T-helper 17 cell (primary cell): ENCODE results near the gene MLLT10. TPM values are rescaled to one million over a fixed set of nuclear protein-coding genes. Genes with fewer than 3 reads are reported as not detected.
"Not testable (repeated sequence)": the region's sequence is repeated elsewhere in the genome, so short reads cannot be mapped to it uniquely, and the experiment has no call there.

Experiments used
- ATAC-seq: fragments of 150-1000 bp; cut with Tn5 transposase; 2 replicates; pipeline ENCODE4 v1.10.0; 2021; ENCODE audit warnings: mild to moderate bottlenecking, moderate library complexity
- DNase-seq, 3 donors: peaks; one replicate each; pipeline versions ENCODE4 v3.0.0 to v3.0.0-alpha.2; 2020 to 2021
- H3K9me3 ChIP-seq: one replicate; pipeline ENCODE4 v1.7.0; 2013; ENCODE audit warnings: low read length, mild to moderate bottlenecking; ENCODE audit not compliant: control insufficient read depth, poor library complexity, severe bottlenecking
- H3K27ac Mint-ChIP-seq: one replicate; pipeline ENCODE4 v1.8.0; 2022; ENCODE audit warnings: mild to moderate bottlenecking, moderate library complexity, mixed read lengths
- H3K27me3 Mint-ChIP-seq: one replicate; pipeline ENCODE4 v1.8.0; 2022; ENCODE audit warnings: mixed read lengths
- H3K36me3 Mint-ChIP-seq: one replicate; pipeline ENCODE4 v1.8.0; 2022; ENCODE audit warnings: low read depth, mixed read lengths
- H3K4me1 Mint-ChIP-seq: one replicate; pipeline ENCODE4 v1.8.0; 2022; ENCODE audit warnings: mild to moderate bottlenecking, mixed read lengths
- H3K4me3 Mint-ChIP-seq: one replicate; pipeline ENCODE4 v1.8.0; 2022; ENCODE audit warnings: mild to moderate bottlenecking, moderate library complexity, mixed read lengths
- total RNA-seq, 4 donors: library from RNA in 2 of 4; stranded (reverse) in 2 of 4; gene quantifications; one replicate each; pipeline ENCODE4 v1.2.3 and lab custom pipeline; 2022 to 2026

Gene MLLT10
- total RNA-seq, 2 donors from 2014 or later = 68.6 to 72.0 TPM

- H3K9me3 ChIP-seq = no peaks in the 10 kb centered on the region
- DNase-seq = no peak
- no peak for ATAC-seq
- Mint-ChIP-seq H3K27ac (no peak overlapping the region), H3K36me3 (no peaks in the 10 kb centered on the region), H3K4me3 (no peak overlapping the region), H3K27me3 (no peaks in the 10 kb centered on the region), H3K4me1 (peaks cover 6% of the 10 kb centered on the region)
These were observed 83.2 kb downstream of the MLLT10 start for GRCh38 chr10:21617267-21617666.

- peaks cover 14% of the 10 kb centered on the region for H3K36me3 Mint-ChIP-seq
These were observed 89.3 kb downstream of the MLLT10 start for GRCh38 chr10:21623291-21623690.

GRCh38 chr10:21624421-21624820 lies 90.4 kb downstream of the MLLT10 start:
- Mint-ChIP-seq H3K36me3 (peaks cover 14% of the 10 kb centered on the region), H3K4me1 (peaks cover 23% of the 10 kb centered on the region), H3K27ac (peak overlapping the region; percentile 74)
- H3K27me3 Mint-ChIP-seq, H3K9me3 ChIP-seq, ATAC-seq, H3K4me3 Mint-ChIP-seq, DNase-seq: not testable (repeated sequence)

More at GRCh38 chr10:21623291-21623690, 89.3 kb downstream of the MLLT10 start:
- Mint-ChIP-seq H3K27me3 (no peaks in the 10 kb centered on the region), H3K4me3 (no peak overlapping the region), H3K27ac (peak overlapping the region; percentile 37), H3K4me1 (peaks cover 23% of the 10 kb centered on the region)
- H3K9me3 ChIP-seq = no peaks in the 10 kb centered on the region
- DNase-seq (no peak), ATAC-seq (no peak)

DNA sequence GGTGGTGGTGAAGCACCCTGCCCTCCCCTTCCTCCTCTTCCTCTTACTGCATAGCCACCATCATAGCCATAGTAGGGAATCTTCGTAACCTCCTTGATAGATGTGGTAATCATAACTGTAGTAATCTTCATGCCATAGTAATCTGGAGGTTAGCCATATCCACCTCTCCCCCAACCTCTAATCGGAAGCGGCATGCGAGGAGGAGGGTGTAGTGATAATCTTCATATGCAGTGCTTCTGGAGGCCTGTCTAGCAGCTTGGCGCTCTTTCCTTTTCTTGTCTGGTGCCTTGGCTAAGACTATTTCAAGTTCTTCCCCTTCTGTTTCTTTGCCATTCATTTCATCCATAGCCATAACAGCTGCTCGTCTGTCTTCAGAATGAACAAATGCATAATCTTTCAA lies 90.9 kb downstream of the MLLT10 start:
- peaks cover 24% of the 10 kb centered on the region for H3K4me1 Mint-ChIP-seq
- H3K27ac Mint-ChIP-seq = peak overlapping the region; percentile 74
- peaks cover 15% of the 10 kb centered on the region for H3K36me3 Mint-ChIP-seq
- ATAC-seq (no peak), DNase-seq (no peak)
- no peaks in the 10 kb centered on the region for H3K9me3 ChIP-seq
- H3K27me3 Mint-ChIP-seq = no peaks in the 10 kb centered on the region
- H3K4me3 Mint-ChIP-seq = no peak overlapping the region

DNA sequence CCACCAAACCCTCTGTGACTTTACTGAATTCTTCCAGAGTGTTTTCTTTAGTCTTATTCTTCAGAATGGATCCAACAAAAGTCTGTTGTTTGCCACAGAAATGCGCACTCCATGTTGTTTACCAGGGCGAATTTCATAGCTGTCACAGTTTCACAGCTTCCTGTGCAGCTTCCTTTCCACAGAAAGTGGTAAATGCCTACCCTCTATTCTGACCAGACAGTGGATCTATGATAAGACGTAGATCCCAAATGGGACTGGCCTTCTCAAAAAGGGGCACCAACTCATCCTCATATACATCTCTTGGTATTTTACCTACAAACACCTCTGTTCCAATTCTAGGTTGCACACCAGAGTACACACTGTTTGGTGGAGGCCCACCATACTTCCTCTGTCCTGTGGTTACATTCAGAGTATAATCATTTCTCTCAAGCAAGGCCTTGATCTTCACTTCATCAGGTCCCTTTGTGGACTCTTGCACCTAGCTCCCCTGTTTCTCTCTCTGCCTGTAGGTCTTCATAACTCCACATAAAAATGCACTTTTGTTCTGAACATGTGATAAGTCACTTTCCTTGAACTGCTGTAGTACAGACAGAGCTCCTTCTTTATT lies 91.7 kb downstream of the MLLT10 start:
- peak overlapping the region; percentile 74 for H3K27ac Mint-ChIP-seq
- peaks cover 18% of the 10 kb centered on the region for H3K36me3 Mint-ChIP-seq
- H3K4me1 Mint-ChIP-seq = peaks cover 26% of the 10 kb centered on the region
- no peaks in the 10 kb centered on the region for H3K9me3 ChIP-seq
- DNase-seq (no peak), ATAC-seq (no peak)
- H3K27me3 Mint-ChIP-seq = no peaks in the 10 kb centered on the region
- H3K4me3 Mint-ChIP-seq = peak overlapping the region; percentile 61

- Mint-ChIP-seq H3K36me3 (peaks cover 20% of the 10 kb centered on the region), H3K4me3 (no peak overlapping the region), H3K27me3 (no peaks in the 10 kb centered on the region), H3K4me1 (peaks cover 30% of the 10 kb centered on the region), H3K27ac (no peak overlapping the region)
- no peak for DNase-seq
- ATAC-seq = no peak
- H3K9me3 ChIP-seq = no peaks in the 10 kb centered on the region
These were observed 92.6 kb downstream of the MLLT10 start for GRCh38 chr10:21626457-21627161.

DNA sequence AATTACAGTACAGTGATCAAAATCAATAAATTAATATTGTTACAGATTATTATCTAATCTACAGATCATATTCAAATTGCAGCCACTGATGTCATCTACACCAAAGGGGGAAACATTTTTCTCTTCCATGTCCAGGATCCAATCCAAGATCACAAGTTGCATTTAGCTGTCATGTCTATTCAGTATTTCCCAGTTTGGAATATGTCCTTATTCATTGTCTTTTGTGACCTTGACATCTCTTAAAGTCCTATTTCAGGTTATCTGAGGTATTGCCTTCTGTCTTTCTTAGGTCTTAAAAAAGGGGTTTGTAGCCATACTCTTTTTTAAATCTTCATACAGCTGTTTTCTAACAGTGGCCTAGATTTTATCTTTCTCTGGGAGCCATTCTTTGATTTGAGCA lies 93.3 kb downstream of the MLLT10 start:
- no peak for DNase-seq
- no peaks in the 10 kb centered on the region for H3K9me3 ChIP-seq
- no peak for ATAC-seq
- no peaks in the 10 kb centered on the region for H3K27me3 Mint-ChIP-seq
- peaks cover 20% of the 10 kb centered on the region for H3K36me3 Mint-ChIP-seq
- H3K27ac Mint-ChIP-seq = peak overlapping the region; percentile 11
- no peak overlapping the region for H3K4me3 Mint-ChIP-seq
- peaks cover 30% of the 10 kb centered on the region for H3K4me1 Mint-ChIP-seq

GRCh38 chr10:21628023-21628422 lies 94.0 kb downstream of the MLLT10 start:
- Mint-ChIP-seq H3K4me3 (no peak overlapping the region), H3K36me3 (peaks cover 20% of the 10 kb centered on the region), H3K4me1 (peaks cover 30% of the 10 kb centered on the region), H3K27ac (no peak overlapping the region), H3K27me3 (no peaks in the 10 kb centered on the region)
- H3K9me3 ChIP-seq = no peaks in the 10 kb centered on the region
- ATAC-seq (no peak), DNase-seq (no peak)

DNA sequence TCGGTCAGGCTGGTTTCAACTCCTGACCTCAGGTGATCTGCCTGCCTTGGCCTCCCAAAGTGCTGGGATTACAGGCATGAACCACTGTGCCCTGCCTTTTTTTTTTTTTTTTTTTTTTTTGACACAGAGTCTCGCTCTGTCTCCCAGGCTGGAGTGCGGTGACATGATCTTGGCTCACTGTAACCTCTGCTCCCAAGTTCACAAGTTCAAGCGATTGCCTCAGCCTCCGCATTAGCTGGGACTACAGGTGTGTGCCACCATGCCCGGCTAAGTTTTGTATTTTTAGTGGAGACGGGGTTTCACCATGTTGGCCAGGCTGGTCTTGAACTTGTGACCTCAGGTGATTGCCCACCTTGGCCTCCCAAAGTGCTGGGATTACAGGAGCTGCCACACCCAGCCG lies 94.6 kb downstream of the MLLT10 start:
- H3K4me1 Mint-ChIP-seq = peaks cover 30% of the 10 kb centered on the region
- ATAC-seq = not testable (repeated sequence)

DNA sequence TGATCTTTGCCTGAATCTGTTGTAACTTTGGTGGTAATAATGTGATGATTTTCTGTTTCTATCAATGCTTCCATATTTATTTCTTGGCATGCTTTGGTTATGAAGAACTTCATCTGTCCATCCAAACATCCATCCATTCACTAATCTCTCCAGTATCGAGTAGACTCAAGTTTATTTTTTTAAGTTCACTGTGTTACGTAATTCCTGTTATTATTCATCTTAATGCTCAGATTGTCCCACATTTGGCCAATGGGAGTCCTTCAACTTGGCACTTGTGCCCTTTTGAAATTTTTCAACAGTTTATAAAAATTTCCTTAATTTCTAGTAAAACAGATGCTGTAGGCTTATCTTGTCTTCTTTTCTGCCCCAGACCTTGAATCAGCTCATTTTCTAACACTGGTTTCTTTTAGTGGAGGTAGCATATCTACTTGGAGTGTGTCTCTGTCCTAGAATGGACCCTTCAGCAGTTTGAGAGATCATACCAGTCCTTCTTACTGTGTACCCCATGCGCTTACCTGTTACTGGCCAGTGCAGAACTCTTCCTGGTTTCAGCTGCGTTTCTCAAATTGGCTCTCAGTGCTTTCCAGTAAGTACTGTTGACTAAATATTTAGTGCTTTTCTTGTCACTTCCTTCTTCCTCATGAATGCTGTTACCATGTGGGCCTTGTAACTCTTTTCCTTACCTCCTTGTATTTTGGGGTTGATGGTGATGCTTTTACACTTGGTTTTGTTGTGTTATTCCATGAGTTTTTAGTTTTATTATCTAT lies 100.8 kb downstream of the MLLT10 start:
- peaks cover 14% of the 10 kb centered on the region for H3K36me3 Mint-ChIP-seq
- ATAC-seq (no peak), DNase-seq (no peak)
- H3K4me3 Mint-ChIP-seq = no peak overlapping the region
- no peaks in the 10 kb centered on the region for H3K27me3 Mint-ChIP-seq
- no peaks in the 10 kb centered on the region for H3K9me3 ChIP-seq
- H3K4me1 Mint-ChIP-seq = peaks cover 40% of the 10 kb centered on the region
- H3K27ac Mint-ChIP-seq = no peak overlapping the region

More for the DNA sequence above, 94.6 kb downstream of the MLLT10 start:
- H3K4me3 Mint-ChIP-seq, DNase-seq, H3K9me3 ChIP-seq, H3K27ac Mint-ChIP-seq, H3K27me3 Mint-ChIP-seq: not testable (repeated sequence)
- H3K36me3 Mint-ChIP-seq = peaks cover 20% of the 10 kb centered on the region

DNA sequence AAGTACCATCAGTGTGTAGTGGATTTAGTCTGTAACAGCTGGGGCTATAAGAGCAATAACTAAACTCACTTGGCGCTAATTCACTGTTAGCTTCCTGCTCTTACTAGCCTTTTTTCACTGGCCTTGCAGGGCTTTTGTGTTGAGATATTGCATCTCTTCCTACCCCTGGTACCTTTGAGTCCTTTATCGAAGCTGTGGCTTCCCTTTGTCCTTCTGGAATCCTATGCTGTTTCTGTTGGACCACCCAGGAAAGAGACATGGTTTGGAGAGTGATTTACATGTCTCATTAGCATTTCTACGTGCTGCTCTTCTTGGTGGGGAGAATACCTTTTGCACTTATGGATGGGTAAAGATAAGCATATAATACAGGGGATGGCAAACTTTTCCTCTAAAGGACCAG lies 103.8 kb downstream of the MLLT10 start:
- DNase-seq = no peak
- Mint-ChIP-seq H3K36me3 (peaks cover 8% of the 10 kb centered on the region), H3K27ac (no peak overlapping the region), H3K27me3 (no peaks in the 10 kb centered on the region), H3K4me3 (no peak overlapping the region), H3K4me1 (peaks cover 38% of the 10 kb centered on the region)
- ATAC-seq = no peak
- H3K9me3 ChIP-seq = no peaks in the 10 kb centered on the region

GRCh38 chr10:21638681-21639080 lies 104.6 kb downstream of the MLLT10 start:
- Mint-ChIP-seq H3K27me3 (no peaks in the 10 kb centered on the region), H3K27ac (peak overlapping the region; percentile 68), H3K4me3 (no peak overlapping the region), H3K4me1 (peaks cover 41% of the 10 kb centered on the region), H3K36me3 (peaks cover 8% of the 10 kb centered on the region)
- no peaks in the 10 kb centered on the region for H3K9me3 ChIP-seq
- DNase-seq (no peak), ATAC-seq (no peak)

DNA sequence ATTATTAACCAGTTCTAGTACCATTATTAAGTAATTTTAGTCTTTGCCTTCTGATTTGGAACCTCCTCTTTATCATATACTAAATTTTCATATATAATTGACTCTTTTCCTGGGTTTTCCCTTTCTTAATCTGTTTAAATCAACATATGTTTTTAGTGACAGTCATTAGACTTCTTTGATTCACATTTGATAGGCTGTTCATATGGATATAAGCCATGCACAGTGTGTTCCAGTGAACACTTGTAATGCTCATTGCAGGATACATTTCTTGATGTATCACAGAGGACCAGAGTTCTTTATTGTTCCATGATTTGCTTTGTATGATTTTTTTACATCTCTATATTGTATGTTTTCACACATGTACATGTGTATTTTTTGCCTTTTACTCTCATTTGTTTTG lies 114.0 kb downstream of the MLLT10 start:
- no peak overlapping the region for H3K4me3 Mint-ChIP-seq
- ATAC-seq = no peak
- no peaks in the 10 kb centered on the region for H3K36me3 Mint-ChIP-seq
- peak overlapping the region; percentile 17 for H3K27ac Mint-ChIP-seq
- no peaks in the 10 kb centered on the region for H3K27me3 Mint-ChIP-seq
- H3K9me3 ChIP-seq = no peaks in the 10 kb centered on the region
- DNase-seq = no peak
- peaks cover 22% of the 10 kb centered on the region for H3K4me1 Mint-ChIP-seq
